DOHH2 (cell line): ENCODE results near the gene MYO1F.

ENCODE experiments used
- CTCF ChIP-seq: fragments of 200-600 bp; sonication (generic); IDR thresholded peaks from one replicate; pipeline ENCODE4 v1.5.1; 2014; ENCODE audit warnings: antibody characterized with exemption, mild to moderate bottlenecking, low read depth, low read length; ENCODE audit not compliant: poor library complexity, severe bottlenecking
- EZH2phosphoT487 ChIP-seq: fragments of 200-600 bp; sonication (generic); IDR thresholded peaks from 2 replicates; pipeline ENCODE4 v1.6.1; 2017; ENCODE audit warnings: borderline replicate concordance, mild to moderate bottlenecking, antibody characterized with exemption, low read length, moderate library complexity, mixed read lengths

GRCh38 chr19:8478598-8478997, 98.6 kb downstream of the MYO1F start:
- TF ChIP-seq CTCF = no peak
- TF ChIP-seq EZH2phosphoT487 = no peak
